DLD1 (cell line): Measurements from ENCODE around the gene ACP4.

ENCODE experiments used
- in situ Hi-C: cut with HindIII; loops from 2 replicates; pipeline ENCODE4 v1.10.0; 2017; ENCODE audit warnings: low sequenced_read_pairs

ACP4 gene

GRCh38 chr19:50839712-50840655, 49.8 kb downstream of the ACP4 start:
- in situ Hi-C loops = no loop called here

GRCh38 chr19:50842130-50842529, 51.9 kb downstream of the ACP4 start:
- in situ Hi-C loops = no loop called here

GRCh38 chr19:50843205-50843604, 53.0 kb downstream of the ACP4 start:
- in situ Hi-C loops = no loop called here

GRCh38 chr19:50843701-50844221, 53.5 kb downstream of the ACP4 start:
- in situ Hi-C loops = no loop called here

- in situ Hi-C loops = no loop called here
Measured at GRCh38 chr19:50844296-50844935, 54.2 kb downstream of the ACP4 start.
